ENCODE measurements around the gene CD93.

Gene CD93, protein sequence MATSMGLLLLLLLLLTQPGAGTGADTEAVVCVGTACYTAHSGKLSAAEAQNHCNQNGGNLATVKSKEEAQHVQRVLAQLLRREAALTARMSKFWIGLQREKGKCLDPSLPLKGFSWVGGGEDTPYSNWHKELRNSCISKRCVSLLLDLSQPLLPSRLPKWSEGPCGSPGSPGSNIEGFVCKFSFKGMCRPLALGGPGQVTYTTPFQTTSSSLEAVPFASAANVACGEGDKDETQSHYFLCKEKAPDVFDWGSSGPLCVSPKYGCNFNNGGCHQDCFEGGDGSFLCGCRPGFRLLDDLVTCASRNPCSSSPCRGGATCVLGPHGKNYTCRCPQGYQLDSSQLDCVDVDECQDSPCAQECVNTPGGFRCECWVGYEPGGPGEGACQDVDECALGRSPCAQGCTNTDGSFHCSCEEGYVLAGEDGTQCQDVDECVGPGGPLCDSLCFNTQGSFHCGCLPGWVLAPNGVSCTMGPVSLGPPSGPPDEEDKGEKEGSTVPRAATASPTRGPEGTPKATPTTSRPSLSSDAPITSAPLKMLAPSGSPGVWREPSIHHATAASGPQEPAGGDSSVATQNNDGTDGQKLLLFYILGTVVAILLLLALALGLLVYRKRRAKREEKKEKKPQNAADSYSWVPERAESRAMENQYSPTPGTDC

DNA sequence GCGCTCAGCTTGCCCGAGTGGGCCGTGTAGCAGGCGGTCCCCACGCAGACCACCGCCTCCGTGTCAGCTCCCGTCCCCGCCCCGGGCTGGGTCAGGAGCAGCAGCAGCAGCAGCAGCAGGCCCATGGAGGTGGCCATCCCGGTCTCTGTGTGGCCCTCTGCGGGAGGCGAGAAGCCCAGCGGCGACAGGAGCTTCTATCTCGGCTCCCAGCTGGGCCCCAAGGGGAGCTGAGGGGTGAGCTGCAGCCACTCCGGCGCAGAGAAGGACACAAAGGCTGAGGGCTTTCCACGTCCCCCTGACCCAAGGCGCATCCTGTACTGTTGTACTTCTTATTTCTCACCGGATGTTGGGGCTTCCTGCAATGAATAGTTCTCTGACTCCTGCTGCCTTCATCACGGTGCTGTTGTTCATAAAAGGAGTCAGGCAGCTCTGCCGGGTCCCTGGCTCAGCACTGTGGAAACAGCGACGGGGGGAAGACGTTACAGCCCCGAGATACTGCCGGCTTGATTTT, at the start of gene CD93:
Gene CD93 (minus strand): TSS at position 269 of the 511 bp plus-strand sequence. CDS start 132 bp downstream, at position 137.
- Mint-ChIP-seq H3K27ac (no peak within 1 kb of the TSS), H3K36me3 (no peaks in the 10 kb centered on the region), H3K27me3 (peaks cover 25% of the 10 kb centered on the region), H3K4me1 (peaks cover 8% of the 10 kb centered on the region), H3K4me3 (no peak within 1 kb of the TSS), H3K9me3 (no peaks in the 10 kb centered on the region)
- peak; percentile 40 for DNase-seq
- CTCF ChIA-PET = interaction anchor here (0.9 to 1.4 kb wide), 2 partner anchors 35 to 72 kb away, joined by 3 to 6 read pairs; no protein-coding TSS in a partner anchor

DNA sequence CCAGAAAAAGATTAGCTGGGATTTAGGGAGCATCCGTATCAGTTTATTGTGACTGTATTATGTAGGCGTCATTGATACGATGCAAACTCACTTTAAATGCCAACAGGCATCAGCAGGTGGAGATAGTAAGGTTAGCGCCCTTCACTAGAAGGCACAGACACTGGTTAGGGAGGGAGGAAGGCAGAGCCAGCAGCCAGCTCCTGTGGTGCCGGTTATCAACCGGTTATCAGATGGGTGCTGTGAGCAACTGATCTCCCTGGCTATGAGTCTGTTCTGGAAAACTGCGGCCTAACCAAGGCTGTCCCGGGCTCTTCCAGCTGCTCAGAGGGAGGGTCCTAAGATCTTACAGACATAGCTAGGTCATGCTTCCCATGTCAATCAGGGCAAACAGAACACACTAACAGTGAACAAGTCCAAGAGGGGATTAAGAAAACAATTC, 47.5 kb upstream of the CD93 start:
- Mint-ChIP-seq H3K4me3 (no peak overlapping the region), H3K27me3 (peaks cover 7% of the 10 kb centered on the region), H3K36me3 (no peaks in the 10 kb centered on the region), H3K9me3 (no peaks in the 10 kb centered on the region), H3K4me1 (peaks cover 5% of the 10 kb centered on the region), H3K27ac (no peak overlapping the region)
- no peak for DNase-seq
- CTCF ChIA-PET = no interaction called here

DNA sequence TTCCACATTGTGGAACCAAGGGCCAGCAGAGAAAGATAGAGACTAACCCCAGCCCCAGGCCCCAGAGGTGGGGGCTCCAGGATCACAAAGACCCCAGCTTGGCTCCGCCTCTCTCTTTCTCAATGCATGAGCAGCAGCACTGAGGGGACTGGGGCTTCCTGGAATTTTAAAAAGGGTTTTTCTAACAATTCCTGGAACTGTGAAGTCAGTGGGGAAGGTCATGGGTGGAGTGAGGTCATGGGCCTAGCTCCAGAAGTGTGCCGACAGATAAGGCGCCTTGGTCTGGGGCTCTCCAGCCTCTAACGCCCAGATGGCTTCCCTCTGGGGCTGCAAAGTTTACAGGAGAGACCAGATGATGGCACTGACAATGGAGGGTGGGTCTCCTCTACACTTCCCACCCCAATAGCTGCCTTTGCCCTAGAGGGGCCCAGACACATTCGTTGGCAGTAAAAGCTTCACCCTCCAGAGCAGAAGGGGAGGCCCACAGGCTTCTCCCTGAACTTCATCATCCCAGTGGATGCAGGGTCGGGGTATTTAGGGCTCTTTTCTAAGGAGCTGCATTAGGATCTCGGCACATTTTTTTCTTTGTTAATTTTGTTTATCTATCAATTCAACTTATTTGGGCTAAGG, 46.9 kb upstream of the CD93 start:
- H3K36me3 Mint-ChIP-seq = no peaks in the 10 kb centered on the region
- H3K27ac Mint-ChIP-seq = no peak overlapping the region
- peaks cover 5% of the 10 kb centered on the region for H3K4me1 Mint-ChIP-seq
- DNase-seq = peak; percentile 12
- peaks cover 7% of the 10 kb centered on the region for H3K27me3 Mint-ChIP-seq
- H3K9me3 Mint-ChIP-seq = no peaks in the 10 kb centered on the region
- H3K4me3 Mint-ChIP-seq = no peak overlapping the region
- CTCF ChIA-PET = no interaction called here

DNA sequence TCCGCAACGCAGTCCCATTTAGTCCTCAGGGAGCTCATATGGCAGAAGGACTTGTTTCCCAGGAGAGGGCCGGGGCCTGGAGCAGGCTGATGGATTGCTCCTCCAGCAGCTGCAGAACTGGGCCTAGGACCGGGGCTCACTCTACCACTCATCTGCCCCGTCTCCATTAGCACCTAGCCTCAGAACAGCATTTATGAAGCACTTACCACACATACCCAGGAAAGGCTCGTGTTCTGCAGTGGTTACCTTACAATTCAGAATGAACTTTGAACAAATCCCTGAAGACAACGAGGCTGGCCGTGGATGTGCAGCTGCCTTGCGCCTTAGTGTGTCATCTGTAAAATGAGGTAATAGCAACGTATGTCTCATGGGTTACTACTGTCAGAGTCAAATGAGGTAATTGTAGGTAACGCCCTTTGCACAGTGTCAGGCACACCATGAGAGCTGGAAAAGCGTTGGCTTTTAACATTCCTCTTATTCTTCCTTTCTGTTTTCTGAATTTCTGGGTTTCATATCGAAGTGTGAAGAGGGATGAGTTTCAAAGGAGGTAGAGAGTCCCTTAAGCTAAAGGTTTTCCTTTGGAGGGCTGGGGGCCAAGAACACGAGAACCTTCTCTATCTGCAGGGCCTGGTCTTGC, 46.3 kb upstream of the CD93 start:
- H3K4me1 Mint-ChIP-seq = peaks cover 5% of the 10 kb centered on the region
- CTCF ChIA-PET = no interaction called here
- H3K4me3 Mint-ChIP-seq = no peak overlapping the region
- H3K36me3 Mint-ChIP-seq = no peaks in the 10 kb centered on the region
- peaks cover 7% of the 10 kb centered on the region for H3K27me3 Mint-ChIP-seq
- peak; percentile 7 for DNase-seq
- H3K9me3 Mint-ChIP-seq = no peaks in the 10 kb centered on the region
- no peak overlapping the region for H3K27ac Mint-ChIP-seq

DNA sequence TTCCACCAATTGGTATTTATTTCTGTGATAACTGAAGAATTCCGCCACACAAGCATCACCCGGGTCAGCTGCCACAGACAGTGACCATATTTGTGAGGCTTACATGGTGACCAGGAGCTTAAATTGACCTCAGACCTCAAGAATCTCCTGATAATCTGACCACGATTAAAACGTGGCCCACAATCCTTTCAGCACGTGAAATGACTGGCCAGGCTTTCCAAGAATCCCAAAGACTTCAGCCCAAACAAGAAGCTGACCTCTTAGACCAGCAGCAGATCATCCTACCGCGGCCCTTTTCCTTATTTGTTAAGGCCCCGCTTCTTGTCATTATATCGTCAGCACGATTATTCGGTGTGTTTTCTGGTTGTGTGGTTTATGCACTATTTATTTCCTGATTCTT, 45.6 kb upstream of the CD93 start:
- no peak overlapping the region for H3K4me3 Mint-ChIP-seq
- H3K4me1 Mint-ChIP-seq = peaks cover 5% of the 10 kb centered on the region
- peaks cover 7% of the 10 kb centered on the region for H3K27me3 Mint-ChIP-seq
- CTCF ChIA-PET = no interaction called here
- DNase-seq = no peak
- H3K36me3 Mint-ChIP-seq = no peaks in the 10 kb centered on the region
- H3K27ac Mint-ChIP-seq = no peak overlapping the region
- no peaks in the 10 kb centered on the region for H3K9me3 Mint-ChIP-seq

DNA sequence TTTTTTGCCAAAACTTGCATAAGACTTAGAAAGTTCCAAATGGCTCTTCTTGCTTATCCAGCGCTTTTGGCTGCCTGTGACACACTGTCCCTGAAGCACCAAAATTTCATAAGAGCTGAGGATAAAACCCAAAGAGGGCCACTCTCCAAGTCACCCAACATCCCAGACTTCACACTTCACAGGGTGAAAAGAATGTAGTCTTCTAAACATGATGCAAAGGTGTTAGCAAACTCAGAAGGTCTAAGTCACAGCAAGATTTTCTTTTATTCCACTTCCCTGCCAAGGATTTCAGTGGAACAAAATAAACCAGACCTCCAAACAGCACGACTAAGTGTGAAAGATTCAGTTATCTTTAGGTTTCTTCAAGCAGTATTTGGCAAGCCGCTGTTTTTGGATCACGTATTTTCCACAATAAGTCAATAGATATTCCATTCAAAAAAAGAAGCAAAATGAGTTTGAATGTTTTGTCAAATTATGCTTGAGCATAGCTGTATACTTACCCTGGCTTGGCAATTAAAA, 44.6 kb upstream of the CD93 start:
- no peaks in the 10 kb centered on the region for H3K36me3 Mint-ChIP-seq
- CTCF ChIA-PET = no interaction called here
- no peak overlapping the region for H3K27ac Mint-ChIP-seq
- peaks cover 5% of the 10 kb centered on the region for H3K4me1 Mint-ChIP-seq
- H3K9me3 Mint-ChIP-seq = no peaks in the 10 kb centered on the region
- H3K4me3 Mint-ChIP-seq = no peak overlapping the region
- DNase-seq = no peak
- H3K27me3 Mint-ChIP-seq = peaks cover 1% of the 10 kb centered on the region

DNA sequence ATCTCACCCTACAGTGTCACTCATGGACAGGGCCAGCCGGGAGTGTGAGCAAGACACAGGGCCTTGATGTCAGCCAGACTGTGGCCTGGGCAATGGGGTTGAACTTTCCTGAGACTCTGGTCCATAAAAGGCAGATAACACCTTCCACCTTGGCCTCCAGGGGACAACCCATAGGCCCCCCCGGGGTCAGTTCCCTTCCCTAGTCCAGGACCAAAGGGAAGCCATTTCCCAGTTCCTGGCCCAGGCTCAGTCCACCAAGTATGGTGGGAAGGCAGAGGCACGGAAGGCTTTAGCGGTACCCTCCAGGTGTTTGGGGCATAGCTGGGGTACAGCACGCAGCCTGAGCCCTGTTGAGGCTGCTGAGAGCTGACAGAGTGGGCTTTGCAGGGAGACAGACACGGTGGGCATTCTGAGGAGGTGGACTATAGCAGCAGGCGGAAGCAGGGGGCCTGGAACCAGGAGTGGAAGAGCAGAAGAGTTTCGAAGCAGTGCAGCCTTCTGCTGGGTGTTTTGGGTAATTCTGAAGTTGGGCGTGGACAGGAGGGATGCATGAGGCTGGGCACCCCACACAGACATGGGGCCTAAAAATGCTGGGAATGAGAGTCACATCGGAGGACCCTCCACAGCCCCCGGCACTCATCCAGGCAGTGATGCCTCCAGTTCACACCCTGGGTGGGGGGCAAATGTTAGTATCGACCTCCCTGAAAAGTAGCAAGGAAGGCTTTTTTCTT, 43.9 kb upstream of the CD93 start:
- no peaks in the 10 kb centered on the region for H3K36me3 Mint-ChIP-seq
- H3K27ac Mint-ChIP-seq = no peak overlapping the region
- no peaks in the 10 kb centered on the region for H3K9me3 Mint-ChIP-seq
- no peak overlapping the region for H3K4me3 Mint-ChIP-seq
- peak; percentile 15 for DNase-seq
- CTCF ChIA-PET = no interaction called here
- no peaks in the 10 kb centered on the region for H3K27me3 Mint-ChIP-seq
- H3K4me1 Mint-ChIP-seq = peaks cover 5% of the 10 kb centered on the region

DNA sequence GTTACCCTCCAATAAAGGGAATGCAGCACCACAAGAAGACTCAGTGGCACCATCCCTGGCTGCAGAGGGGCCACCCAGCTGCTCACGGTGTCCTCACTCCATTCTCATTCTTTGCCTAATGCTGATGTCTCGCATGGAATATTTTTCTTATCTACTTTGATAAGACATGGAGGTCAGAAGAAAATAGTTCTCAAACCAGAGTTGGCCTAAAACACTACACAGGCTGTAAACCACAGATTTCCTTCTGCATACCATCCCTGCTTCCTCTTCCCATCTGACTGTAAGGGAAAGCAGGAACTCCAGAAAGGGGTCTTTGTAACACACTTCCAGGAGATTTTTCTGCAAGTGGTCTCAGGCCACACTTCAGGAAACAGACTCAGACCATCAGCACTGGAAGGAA, 43.1 kb upstream of the CD93 start:
- Mint-ChIP-seq H3K27me3 (no peaks in the 10 kb centered on the region), H3K27ac (no peak overlapping the region), H3K4me3 (no peak overlapping the region), H3K4me1 (peaks cover 5% of the 10 kb centered on the region), H3K36me3 (no peaks in the 10 kb centered on the region), H3K9me3 (no peaks in the 10 kb centered on the region)
- CTCF ChIA-PET = no interaction called here
- DNase-seq = no peak

DNA sequence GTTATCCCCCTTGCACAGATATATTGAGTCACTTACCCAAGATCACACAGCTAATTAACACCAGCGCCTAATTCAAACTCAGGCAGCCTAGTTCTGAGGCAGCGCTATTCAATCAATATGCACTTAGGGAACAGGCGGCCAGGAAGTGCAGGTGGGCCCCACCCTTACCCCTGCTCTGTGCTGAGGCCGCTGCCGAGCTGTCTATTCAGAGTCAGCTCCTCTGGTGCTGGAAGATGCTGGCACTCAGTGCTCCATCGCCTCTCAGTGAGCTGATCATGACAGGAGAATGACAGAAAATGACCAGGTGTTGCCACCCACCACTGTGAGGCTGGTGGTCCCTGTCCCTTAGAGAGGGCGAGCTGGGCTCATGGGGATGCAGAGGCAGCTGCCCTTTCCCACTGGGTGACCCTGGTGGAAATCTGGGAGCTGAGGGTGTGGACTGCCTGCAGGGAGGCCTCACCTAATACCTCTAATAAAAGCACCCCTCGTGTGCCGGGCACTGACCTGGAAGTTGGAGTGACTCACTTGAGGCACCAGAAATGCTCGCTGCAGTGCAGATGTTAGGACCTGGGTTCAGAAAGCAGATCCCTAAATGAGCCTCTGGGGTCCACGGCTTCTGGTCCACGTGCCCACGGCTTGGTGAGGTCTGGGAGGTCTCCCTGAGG, 42.5 kb upstream of the CD93 start:
- no peak for DNase-seq
- Mint-ChIP-seq H3K4me1 (peaks cover 5% of the 10 kb centered on the region), H3K9me3 (no peaks in the 10 kb centered on the region), H3K36me3 (no peaks in the 10 kb centered on the region), H3K27me3 (no peaks in the 10 kb centered on the region), H3K4me3 (no peak overlapping the region), H3K27ac (no peak overlapping the region)
- CTCF ChIA-PET = no interaction called here

DNA sequence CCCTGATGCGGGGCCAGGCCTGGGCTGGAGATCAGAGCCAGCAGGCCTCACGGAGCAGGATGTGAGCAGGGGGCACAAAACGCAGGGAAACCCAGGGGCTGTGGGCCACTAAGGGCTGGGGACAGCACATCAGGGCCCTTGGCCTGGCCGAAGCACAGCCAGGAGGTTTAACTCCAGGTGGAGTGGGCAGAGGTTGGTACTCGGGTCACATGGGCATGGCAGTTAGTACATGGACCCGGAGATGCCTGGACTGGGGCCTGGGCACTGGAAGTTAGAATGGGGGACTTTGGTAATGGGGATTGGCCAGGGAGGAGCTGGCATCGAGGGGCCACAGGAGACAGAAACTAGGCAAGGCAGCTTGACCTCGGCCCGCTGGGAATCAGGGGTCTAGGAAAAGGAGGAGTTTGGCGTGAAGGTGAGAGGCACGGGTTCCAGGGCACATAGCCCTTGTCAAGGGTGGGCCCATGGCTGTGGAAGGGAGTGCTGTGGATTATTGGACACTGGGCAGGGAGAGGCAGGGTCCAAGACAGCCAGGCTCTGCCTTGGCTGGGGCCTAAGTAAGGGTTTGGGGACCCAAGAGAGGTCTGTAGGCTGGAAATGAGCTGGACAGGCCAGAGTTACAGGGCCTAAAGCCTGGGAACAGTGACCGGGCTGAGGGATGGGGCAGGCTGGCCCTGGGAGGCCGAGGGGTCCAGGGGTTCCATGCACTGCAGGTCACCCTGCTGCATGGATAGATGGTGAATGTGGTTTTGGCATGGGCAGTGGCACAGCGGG, 41.6 kb upstream of the CD93 start:
- H3K9me3 Mint-ChIP-seq = no peaks in the 10 kb centered on the region
- CTCF ChIA-PET = no interaction called here
- no peaks in the 10 kb centered on the region for H3K36me3 Mint-ChIP-seq
- no peak overlapping the region for H3K4me3 Mint-ChIP-seq
- H3K27me3 Mint-ChIP-seq = no peaks in the 10 kb centered on the region
- H3K27ac Mint-ChIP-seq = no peak overlapping the region
- peaks cover 3% of the 10 kb centered on the region for H3K4me1 Mint-ChIP-seq
- DNase-seq = peak; percentile 9

DNA sequence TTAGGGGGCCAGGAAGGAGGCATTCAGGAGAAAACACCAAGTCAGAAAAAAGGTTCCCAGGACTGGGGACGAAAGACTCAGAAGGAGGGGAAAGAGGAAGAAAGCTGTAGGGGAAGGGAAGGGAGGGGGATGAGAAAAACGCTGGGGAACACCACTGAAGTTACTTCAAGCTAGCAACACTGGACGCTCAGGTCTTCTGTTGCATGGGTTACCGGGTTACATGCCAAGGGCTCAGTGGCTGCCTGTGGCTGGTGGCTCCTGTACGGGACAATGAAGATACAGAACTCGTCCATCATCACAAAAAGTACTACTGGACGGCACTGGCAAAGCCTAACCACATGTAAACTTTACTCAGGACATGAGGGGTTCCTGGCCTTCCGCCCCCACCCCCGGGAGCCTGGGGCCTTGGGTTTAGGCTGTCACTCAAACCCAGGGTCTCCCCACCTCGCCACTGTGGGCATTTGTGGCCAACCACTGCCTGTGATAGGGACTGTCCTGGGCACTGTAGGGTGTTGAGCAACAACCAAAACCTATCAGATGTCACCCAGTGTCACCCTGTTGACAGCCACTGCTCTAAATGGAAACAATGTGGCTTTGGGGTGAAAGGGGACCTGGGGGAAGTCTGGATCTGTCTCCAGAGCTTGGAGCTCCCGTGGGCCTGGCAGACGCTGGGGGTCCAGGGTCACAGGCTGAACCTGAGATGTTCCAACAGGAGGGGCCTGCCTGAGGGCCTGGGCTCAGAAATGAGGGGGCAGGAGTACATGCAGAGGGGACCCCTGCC, 40.3 kb upstream of the CD93 start:
- H3K36me3 Mint-ChIP-seq = no peaks in the 10 kb centered on the region
- H3K9me3 Mint-ChIP-seq = no peaks in the 10 kb centered on the region
- H3K4me3 Mint-ChIP-seq = no peak overlapping the region
- CTCF ChIA-PET = no interaction called here
- H3K4me1 Mint-ChIP-seq = no peaks in the 10 kb centered on the region
- H3K27me3 Mint-ChIP-seq = no peaks in the 10 kb centered on the region
- no peak for DNase-seq
- no peak overlapping the region for H3K27ac Mint-ChIP-seq

DNA sequence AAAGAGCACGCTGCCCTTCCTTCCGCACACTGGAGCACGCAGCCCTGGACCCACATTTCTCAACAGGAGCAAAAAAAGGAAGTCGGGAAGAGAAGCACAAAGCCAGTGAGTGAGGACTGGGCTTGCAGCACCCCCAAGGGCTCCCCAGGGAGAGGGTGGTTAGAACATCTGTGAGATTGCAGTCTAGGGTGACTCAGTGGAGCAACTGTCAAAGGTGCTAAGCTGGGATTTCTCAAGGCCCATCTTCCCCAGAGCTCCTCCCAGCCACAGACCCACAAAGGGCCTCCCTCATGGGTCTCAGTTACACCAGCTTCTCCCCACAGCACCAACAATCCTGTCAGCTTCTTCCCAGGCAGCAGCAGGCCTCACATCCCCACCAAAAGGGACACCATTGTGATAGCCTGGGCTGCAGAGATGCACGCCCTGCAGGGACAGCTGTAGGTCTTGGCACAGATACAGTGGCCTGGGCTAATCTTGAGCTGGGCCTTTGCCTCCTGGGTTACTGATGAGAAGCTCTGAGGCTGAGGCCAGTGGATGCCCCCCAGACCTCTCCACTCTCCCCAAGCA, 39.6 kb upstream of the CD93 start:
- Mint-ChIP-seq H3K4me1 (no peaks in the 10 kb centered on the region), H3K27me3 (peaks cover 4% of the 10 kb centered on the region), H3K27ac (no peak overlapping the region), H3K4me3 (no peak overlapping the region), H3K36me3 (no peaks in the 10 kb centered on the region), H3K9me3 (no peaks in the 10 kb centered on the region)
- DNase-seq = no peak
- CTCF ChIA-PET = interaction anchor here (1.2 kb wide), 1 partner anchor 16 kb away, joined by 3 read pairs; no protein-coding TSS in a partner anchor
